Measurements from ENCODE around the gene PGAP3. TPM values are rescaled to one million over a fixed set of nuclear protein-coding genes. Genes with fewer than 3 reads are reported as not detected.

The PGAP3 gene
- total RNA-seq, 1 donor from 2014 or later = 36.8 TPM

DNA sequence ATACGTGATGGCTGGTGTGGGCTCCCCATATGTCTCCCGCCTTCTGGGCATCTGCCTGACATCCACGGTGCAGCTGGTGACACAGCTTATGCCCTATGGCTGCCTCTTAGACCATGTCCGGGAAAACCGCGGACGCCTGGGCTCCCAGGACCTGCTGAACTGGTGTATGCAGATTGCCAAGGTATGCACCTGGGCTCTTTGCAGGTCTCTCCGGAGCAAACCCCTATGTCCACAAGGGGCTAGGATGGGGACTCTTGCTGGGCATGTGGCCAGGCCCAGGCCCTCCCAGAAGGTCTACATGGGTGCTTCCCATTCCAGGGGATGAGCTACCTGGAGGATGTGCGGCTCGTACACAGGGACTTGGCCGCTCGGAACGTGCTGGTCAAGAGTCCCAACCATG is 36.9 kb upstream of the PGAP3 start:
- DNase-seq (ENCODE audit: low spot score in 2 of 2, unreplicated experiment in 2 of 2) = no peak
- no peaks in the 10 kb centered on the region for H3K9me3 Mint-ChIP-seq
- peaks cover 3% of the 10 kb centered on the region for H3K4me1 Mint-ChIP-seq
- H3K36me3 Mint-ChIP-seq = peaks cover 31% of the 10 kb centered on the region
- no peak overlapping the region for H3K27ac Mint-ChIP-seq
- no peaks in the 10 kb centered on the region for H3K27me3 Mint-ChIP-seq (ENCODE audit: low read depth)
- TF ChIP-seq, protein P1, sequence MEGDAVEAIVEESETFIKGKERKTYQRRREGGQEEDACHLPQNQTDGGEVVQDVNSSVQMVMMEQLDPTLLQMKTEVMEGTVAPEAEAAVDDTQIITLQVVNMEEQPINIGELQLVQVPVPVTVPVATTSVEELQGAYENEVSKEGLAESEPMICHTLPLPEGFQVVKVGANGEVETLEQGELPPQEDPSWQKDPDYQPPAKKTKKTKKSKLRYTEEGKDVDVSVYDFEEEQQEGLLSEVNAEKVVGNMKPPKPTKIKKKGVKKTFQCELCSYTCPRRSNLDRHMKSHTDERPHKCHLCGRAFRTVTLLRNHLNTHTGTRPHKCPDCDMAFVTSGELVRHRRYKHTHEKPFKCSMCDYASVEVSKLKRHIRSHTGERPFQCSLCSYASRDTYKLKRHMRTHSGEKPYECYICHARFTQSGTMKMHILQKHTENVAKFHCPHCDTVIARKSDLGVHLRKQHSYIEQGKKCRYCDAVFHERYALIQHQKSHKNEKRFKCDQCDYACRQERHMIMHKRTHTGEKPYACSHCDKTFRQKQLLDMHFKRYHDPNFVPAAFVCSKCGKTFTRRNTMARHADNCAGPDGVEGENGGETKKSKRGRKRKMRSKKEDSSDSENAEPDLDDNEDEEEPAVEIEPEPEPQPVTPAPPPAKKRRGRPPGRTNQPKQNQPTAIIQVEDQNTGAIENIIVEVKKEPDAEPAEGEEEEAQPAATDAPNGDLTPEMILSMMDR (IDR thresholded peaks at IDR 0.05; ENCODE audit: unreplicated experiment) = no peak
- no peak overlapping the region for H3K4me3 Mint-ChIP-seq

DNA sequence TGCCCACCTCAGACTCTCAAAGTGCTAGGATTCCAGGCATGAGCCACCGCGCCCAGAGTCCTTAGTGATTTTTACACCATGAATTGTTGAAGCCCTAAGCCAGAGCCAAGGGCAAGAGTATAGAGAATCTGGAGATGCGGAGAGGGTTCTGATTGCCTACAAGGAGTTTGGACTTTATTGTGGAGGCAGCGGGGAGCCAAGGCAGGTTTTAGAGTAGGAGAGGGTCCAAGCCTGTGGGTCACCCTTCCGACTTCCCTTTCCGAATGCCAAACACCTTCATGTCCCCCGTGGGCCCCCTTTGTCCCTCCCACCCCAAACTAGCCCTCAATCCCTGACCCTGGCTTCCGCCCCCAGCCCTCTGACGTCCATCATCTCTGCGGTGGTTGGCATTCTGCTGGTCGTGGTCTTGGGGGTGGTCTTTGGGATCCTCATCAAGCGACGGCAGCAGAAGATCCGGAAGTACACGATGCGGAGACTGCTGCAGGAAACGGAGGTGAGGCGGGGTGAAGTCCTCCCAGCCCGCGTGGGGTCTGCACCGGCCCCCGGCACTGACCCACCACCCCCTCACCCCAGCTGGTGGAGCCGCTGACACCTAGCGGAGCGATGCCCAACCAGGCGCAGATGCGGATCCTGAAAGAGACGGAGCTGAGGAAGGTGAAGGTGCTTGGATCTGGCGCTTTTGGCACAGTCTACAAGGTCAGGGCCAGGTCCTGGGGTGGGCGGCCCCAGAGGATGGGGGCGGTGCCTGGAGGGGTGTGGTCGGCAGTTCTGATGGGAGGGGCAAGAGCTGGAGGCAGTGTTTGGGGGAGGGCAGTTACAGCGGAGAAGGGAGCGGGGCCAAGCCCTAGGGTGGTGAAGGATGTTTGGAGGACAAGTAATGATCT is 35.4 kb upstream of the PGAP3 start:
- Mint-ChIP-seq H3K4me3 (no peak overlapping the region), H3K27me3 (ENCODE audit: low read depth) (no peaks in the 10 kb centered on the region), H3K9me3 (no peaks in the 10 kb centered on the region), H3K36me3 (peaks cover 35% of the 10 kb centered on the region), H3K27ac (no peak overlapping the region), H3K4me1 (no peaks in the 10 kb centered on the region)
- DNase-seq (ENCODE audit: low spot score in 2 of 2, unreplicated experiment in 2 of 2) = no peak
- TF ChIP-seq, protein P1 (IDR thresholded peaks at IDR 0.05; ENCODE audit: unreplicated experiment) = no peak

GRCh38 chr17:39722104-39722503 is 34.2 kb upstream of the PGAP3 start:
- H3K4me3 Mint-ChIP-seq = no peak overlapping the region
- H3K9me3 Mint-ChIP-seq = no peaks in the 10 kb centered on the region
- H3K27ac Mint-ChIP-seq = no peak overlapping the region
- TF ChIP-seq, protein P1 (IDR thresholded peaks at IDR 0.05; ENCODE audit: unreplicated experiment) = no peak
- DNase-seq (ENCODE audit: low spot score in 2 of 2, unreplicated experiment in 2 of 2) = no peak
- no peaks in the 10 kb centered on the region for H3K4me1 Mint-ChIP-seq
- H3K27me3 Mint-ChIP-seq (ENCODE audit: low read depth) = no peaks in the 10 kb centered on the region
- peaks cover 35% of the 10 kb centered on the region for H3K36me3 Mint-ChIP-seq

DNA sequence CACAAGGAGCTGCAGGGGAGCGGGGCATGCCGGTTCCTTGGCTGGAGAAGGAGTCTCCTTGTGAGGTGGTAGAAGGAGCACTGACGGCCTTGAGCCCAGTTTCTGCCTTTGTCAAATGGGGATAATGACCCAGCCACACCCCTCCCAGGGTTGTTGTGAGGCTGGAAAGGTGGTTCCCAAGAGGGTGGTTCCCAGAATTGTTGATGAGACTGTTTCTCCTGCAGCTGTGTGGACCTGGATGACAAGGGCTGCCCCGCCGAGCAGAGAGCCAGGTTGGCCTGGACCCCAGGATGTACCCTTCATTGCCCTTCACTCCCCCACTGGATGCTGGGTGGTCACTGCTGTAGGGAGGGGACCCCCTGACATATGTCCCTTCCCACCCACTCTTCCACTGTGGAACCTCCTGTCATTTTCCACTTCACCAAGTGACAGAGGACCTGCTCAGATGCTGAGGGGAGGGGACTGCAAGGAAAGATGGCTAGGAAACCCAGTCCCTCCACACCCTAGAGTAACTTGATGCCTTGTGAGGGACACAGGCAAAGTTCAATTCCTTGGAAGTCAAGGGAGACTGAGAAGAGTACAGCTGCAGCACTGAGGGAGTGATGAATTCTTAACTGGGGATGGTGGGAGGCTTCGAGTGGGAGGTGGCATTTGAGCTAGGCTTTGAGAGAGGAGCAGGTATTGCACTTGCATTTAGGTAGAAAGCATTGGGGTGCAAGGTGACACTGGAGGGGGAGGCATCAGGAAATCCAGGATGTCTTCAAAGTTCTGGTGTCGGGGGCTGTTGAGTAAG is 31.9 kb upstream of the PGAP3 start:
- peaks cover 27% of the 10 kb centered on the region for H3K36me3 Mint-ChIP-seq
- no peaks in the 10 kb centered on the region for H3K27me3 Mint-ChIP-seq (ENCODE audit: low read depth)
- no peak for DNase-seq (ENCODE audit: low spot score in 2 of 2, unreplicated experiment in 2 of 2)
- H3K4me1 Mint-ChIP-seq = no peaks in the 10 kb centered on the region
- no peak overlapping the region for H3K27ac Mint-ChIP-seq
- TF ChIP-seq, protein P1 (IDR thresholded peaks at IDR 0.05; ENCODE audit: unreplicated experiment) = no peak
- no peaks in the 10 kb centered on the region for H3K9me3 Mint-ChIP-seq
- no peak overlapping the region for H3K4me3 Mint-ChIP-seq

GRCh38 chr17:39717660-39718059 is 29.8 kb upstream of the PGAP3 start:
- Mint-ChIP-seq H3K27me3 (ENCODE audit: low read depth) (no peaks in the 10 kb centered on the region), H3K4me1 (no peaks in the 10 kb centered on the region), H3K36me3 (peaks cover 20% of the 10 kb centered on the region), H3K4me3 (no peak overlapping the region), H3K9me3 (no peaks in the 10 kb centered on the region), H3K27ac (no peak overlapping the region)
- TF ChIP-seq, protein P1 (IDR thresholded peaks at IDR 0.05; ENCODE audit: unreplicated experiment) = no peak
- no peak for DNase-seq (ENCODE audit: low spot score in 2 of 2, unreplicated experiment in 2 of 2)

Data from mesothelial cell of epicardium (in vitro differentiated cells).